OCI-LY1 (cell line): Measurements from ENCODE around the gene RAB22A.

Experiments used
- H2AFZ ChIP-seq: fragments of 200-600 bp; sonication (generic), shearing (Covaris generic); 2 replicates; pipeline ENCODE4 v1.6.0; 2014; ENCODE audit warnings: antibody characterized with exemption, mild to moderate bottlenecking, low read length
- H3F3A ChIP-seq: fragments of 200-600 bp; sonication (generic), shearing (Covaris generic); 2 replicates; pipeline ENCODE4 v1.6.0; 2014; ENCODE audit warnings: mild to moderate bottlenecking, antibody characterized with exemption, low read length, moderate library complexity; ENCODE audit not compliant: insufficient read depth
- H3K27ac ChIP-seq: fragments of 200-600 bp; sonication (generic); 2 replicates; pipeline ENCODE4 v1.5.1; 2014; ENCODE audit warnings: low read length, mixed run types, mild to moderate bottlenecking, low read depth; ENCODE audit not compliant: poor library complexity, severe bottlenecking
- H3K27me3 ChIP-seq: fragments of 200-600 bp; sonication (generic); 2 replicates; pipeline ENCODE4 v1.6.0; 2014; ENCODE audit warnings: antibody characterized with exemption, mild to moderate bottlenecking, low read length, moderate library complexity; ENCODE audit not compliant: insufficient read depth
- H3K36me3 ChIP-seq: fragments of 200-600 bp; sonication (generic); 2 replicates; pipeline ENCODE4 v1.6.1; 2014; ENCODE audit warnings: mild to moderate bottlenecking, antibody characterized with exemption, low read length, moderate library complexity, mixed read lengths; ENCODE audit not compliant: insufficient read depth
- H3K4me1 ChIP-seq: fragments of 200-600 bp; sonication (generic); 2 replicates; pipeline ENCODE4 v1.5.1; 2014; ENCODE audit warnings: mild to moderate bottlenecking, low read length, moderate library complexity; ENCODE audit not compliant: insufficient read depth, severe bottlenecking
- H3K4me2 ChIP-seq: fragments of 200-600 bp; sonication (generic), shearing (Covaris generic); 2 replicates; pipeline ENCODE4 v1.6.1; 2014; ENCODE audit warnings: low read length
- H3K4me3 ChIP-seq: fragments of 200-600 bp; sonication (generic); 2 replicates; pipeline ENCODE4 v1.5.1; 2014; ENCODE audit warnings: low read length, low read depth, mild to moderate bottlenecking, mixed read lengths; ENCODE audit not compliant: poor library complexity, severe bottlenecking
- H3K79me2 ChIP-seq: fragments of 200-600 bp; shearing (Covaris generic); 2 replicates; pipeline ENCODE4 v1.6.1; 2016; ENCODE audit warnings: mixed run types, low read length, mixed read lengths; ENCODE audit not compliant: insufficient read depth
- H3K9ac ChIP-seq: fragments of 200-600 bp; sonication (generic), shearing (Covaris generic); 2 replicates; pipeline ENCODE4 v1.6.1; 2014; ENCODE audit warnings: mild to moderate bottlenecking, low read length, mixed read lengths
- H3K9me2 ChIP-seq: fragments of 200-600 bp; sonication (generic), shearing (Covaris generic); 2 replicates; pipeline ENCODE4 v1.6.1; 2014; ENCODE audit warnings: low read depth, mild to moderate bottlenecking, low read length, mixed read lengths
- H3K9me3 ChIP-seq: fragments of 200-600 bp; shearing (Covaris generic); 2 replicates; pipeline ENCODE4 v1.6.1; 2014; ENCODE audit warnings: low read length, mixed read lengths
- H4K20me1 ChIP-seq: fragments of 200-600 bp; sonication (generic), shearing (Covaris generic); 2 replicates; pipeline ENCODE4 v1.6.0; 2016; ENCODE audit warnings: mild to moderate bottlenecking, low read length; ENCODE audit not compliant: insufficient read depth
- EZH2 ChIP-seq: fragments of 200-600 bp; sonication (generic), shearing (Covaris generic); IDR thresholded peaks from 2 replicates; pipeline ENCODE4 v1.8.0; 2017; ENCODE audit warnings: borderline replicate concordance, mixed run types, mild to moderate bottlenecking, antibody characterized with exemption, low read length, moderate library complexity, mixed read lengths
- TF ChIP-seq, protein P1 (sequence below): fragments of 200-600 bp; sonication (generic), shearing (Covaris generic); IDR thresholded peaks from 2 replicates; pipeline ENCODE4 v1.5.1; 2017; ENCODE audit warnings: mild to moderate bottlenecking, antibody characterized with exemption, low read length, moderate library complexity, mixed read lengths

RAB22A gene

DNA sequence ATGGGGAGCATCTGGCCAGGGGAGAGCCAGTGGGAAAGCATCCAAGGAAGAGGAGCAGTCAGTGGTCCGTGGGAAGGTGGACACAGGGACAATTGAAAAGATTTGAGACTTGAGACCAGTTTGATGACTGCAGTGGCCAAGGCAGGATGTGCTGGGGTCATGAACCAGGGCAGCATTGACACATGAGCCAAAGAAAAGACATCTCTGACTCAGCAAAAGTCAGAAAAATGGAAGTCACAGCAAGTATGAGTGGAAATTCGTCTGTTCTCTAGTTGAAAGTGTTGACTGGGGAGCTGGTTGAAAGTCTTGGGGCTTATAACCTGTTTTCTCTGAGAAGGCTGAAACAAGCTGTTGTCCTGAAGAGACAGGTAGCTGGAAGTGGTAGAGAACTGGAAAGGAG lies 31.3 kb downstream of the RAB22A start:
- H3K9me2 ChIP-seq: no peaks in the 10 kb centered on the region
- H3K4me1 ChIP-seq: no peaks in the 10 kb centered on the region
- no peaks in the 10 kb centered on the region for H3K27me3 ChIP-seq
- peaks cover 17% of the 10 kb centered on the region for H3K36me3 ChIP-seq
- H3K4me2 ChIP-seq: no peak overlapping the region
- no peak overlapping the region for H3K4me3 ChIP-seq
- no peak for TF ChIP-seq EZH2
- TF ChIP-seq, protein P1, sequence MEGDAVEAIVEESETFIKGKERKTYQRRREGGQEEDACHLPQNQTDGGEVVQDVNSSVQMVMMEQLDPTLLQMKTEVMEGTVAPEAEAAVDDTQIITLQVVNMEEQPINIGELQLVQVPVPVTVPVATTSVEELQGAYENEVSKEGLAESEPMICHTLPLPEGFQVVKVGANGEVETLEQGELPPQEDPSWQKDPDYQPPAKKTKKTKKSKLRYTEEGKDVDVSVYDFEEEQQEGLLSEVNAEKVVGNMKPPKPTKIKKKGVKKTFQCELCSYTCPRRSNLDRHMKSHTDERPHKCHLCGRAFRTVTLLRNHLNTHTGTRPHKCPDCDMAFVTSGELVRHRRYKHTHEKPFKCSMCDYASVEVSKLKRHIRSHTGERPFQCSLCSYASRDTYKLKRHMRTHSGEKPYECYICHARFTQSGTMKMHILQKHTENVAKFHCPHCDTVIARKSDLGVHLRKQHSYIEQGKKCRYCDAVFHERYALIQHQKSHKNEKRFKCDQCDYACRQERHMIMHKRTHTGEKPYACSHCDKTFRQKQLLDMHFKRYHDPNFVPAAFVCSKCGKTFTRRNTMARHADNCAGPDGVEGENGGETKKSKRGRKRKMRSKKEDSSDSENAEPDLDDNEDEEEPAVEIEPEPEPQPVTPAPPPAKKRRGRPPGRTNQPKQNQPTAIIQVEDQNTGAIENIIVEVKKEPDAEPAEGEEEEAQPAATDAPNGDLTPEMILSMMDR: no peak
- H2AFZ ChIP-seq: no peak overlapping the region
- H3K27ac ChIP-seq: no peak overlapping the region
- no peaks in the 10 kb centered on the region for H4K20me1 ChIP-seq
- H3K9ac ChIP-seq: no peak overlapping the region
- H3K9me3 ChIP-seq: no peaks in the 10 kb centered on the region
- H3F3A ChIP-seq: no peaks in the 10 kb centered on the region
- H3K79me2 ChIP-seq: no peaks in the 10 kb centered on the region

- H3K4me1 ChIP-seq: no peaks in the 10 kb centered on the region
- H3F3A ChIP-seq: no peaks in the 10 kb centered on the region
- H2AFZ ChIP-seq: no peak overlapping the region
- no peak overlapping the region for H3K4me3 ChIP-seq
- no peaks in the 10 kb centered on the region for H3K9me2 ChIP-seq
- H3K4me2 ChIP-seq: no peak overlapping the region
- TF ChIP-seq EZH2: no peak
- TF ChIP-seq, protein P1: no peak
- H3K9ac ChIP-seq: no peak overlapping the region
- no peaks in the 10 kb centered on the region for H3K79me2 ChIP-seq
- H3K9me3 ChIP-seq: no peaks in the 10 kb centered on the region
- H4K20me1 ChIP-seq: no peaks in the 10 kb centered on the region
- no peak overlapping the region for H3K27ac ChIP-seq
- no peaks in the 10 kb centered on the region for H3K27me3 ChIP-seq
- H3K36me3 ChIP-seq: peaks cover 31% of the 10 kb centered on the region
Observed at GRCh38 chr20:58342104-58342945, 32.8 kb downstream of the RAB22A start.

DNA sequence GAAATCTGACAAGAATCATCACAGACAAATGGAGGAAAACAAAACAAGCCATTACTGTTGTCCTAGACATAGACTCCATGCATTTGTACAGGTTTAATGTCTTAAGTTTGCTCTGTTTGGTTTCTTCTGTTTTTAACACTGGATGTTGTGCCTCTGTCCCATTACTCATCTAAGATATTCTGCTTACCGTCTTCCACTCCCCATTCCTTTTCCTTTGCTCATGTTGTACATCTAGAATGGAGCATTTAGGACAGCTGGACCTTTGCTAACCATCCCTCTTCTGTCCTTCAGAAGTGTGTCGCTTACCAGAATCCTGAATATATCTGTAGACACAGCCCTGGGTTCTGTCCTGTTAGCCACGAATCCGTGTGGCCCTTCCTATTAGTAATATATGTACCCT lies 35.2 kb downstream of the RAB22A start:
- H3K9me3 ChIP-seq: no peaks in the 10 kb centered on the region
- H4K20me1 ChIP-seq: no peaks in the 10 kb centered on the region
- H3K79me2 ChIP-seq: no peaks in the 10 kb centered on the region
- H3K9ac ChIP-seq: no peak overlapping the region
- no peak overlapping the region for H3K4me2 ChIP-seq
- H3K4me1 ChIP-seq: no peaks in the 10 kb centered on the region
- H3K9me2 ChIP-seq: no peaks in the 10 kb centered on the region
- peaks cover 31% of the 10 kb centered on the region for H3K36me3 ChIP-seq
- no peak for TF ChIP-seq EZH2
- TF ChIP-seq, protein P1: no peak
- no peak overlapping the region for H3K27ac ChIP-seq
- H3K27me3 ChIP-seq: no peaks in the 10 kb centered on the region
- H3F3A ChIP-seq: no peaks in the 10 kb centered on the region
- no peak overlapping the region for H3K4me3 ChIP-seq
- H2AFZ ChIP-seq: no peak overlapping the region
